WTC11 (cell line): Measurements from ENCODE around the gene MMS22L.

Source experiments
- ATF2 ChIP-seq: sonication (generic); formaldehyde crosslinking; IDR thresholded peaks from 2 replicates; pipeline ENCODE4 v1.8.1; 2022; ENCODE audit warnings: low read depth, missing genetic modification reagents, borderline replicate concordance
- ATF3 ChIP-seq: sonication (generic); formaldehyde crosslinking; conservative IDR thresholded peaks from 2 replicates; pipeline ENCODE4 v1.8.1; 2022; ENCODE audit warnings: mild to moderate bottlenecking, missing genetic modification reagents
- CREB1 ChIP-seq: sonication (generic); formaldehyde crosslinking; IDR thresholded peaks from 2 replicates; pipeline ENCODE4 v1.8.0; 2023; ENCODE audit warnings: mild to moderate bottlenecking, missing genetic modification reagents
- CTCF ChIP-seq: fragments of 200-600 bp; IDR thresholded peaks from 2 replicates; pipeline ENCODE4 v1.8.0; 2022; ENCODE audit warnings: antibody characterized with exemption
- ERG ChIP-seq: fragments of 250-450 bp; sonication (Bioruptor Pico); IDR thresholded peaks from 2 replicates; pipeline ENCODE4 v1.8.0; 2021; ENCODE audit warnings: mild to moderate bottlenecking
- ESRRA ChIP-seq: sonication (generic); formaldehyde crosslinking; IDR thresholded peaks from 2 replicates; pipeline ENCODE4 v1.8.1; 2022; ENCODE audit warnings: mild to moderate bottlenecking, missing genetic modification reagents, borderline replicate concordance
- NFE2L1 ChIP-seq: sonication (generic); formaldehyde crosslinking; IDR thresholded peaks from 2 replicates; pipeline ENCODE4 v1.8.1; 2023; ENCODE audit warnings: missing genetic modification reagents
- NFYB ChIP-seq: sonication (generic); formaldehyde crosslinking; conservative IDR thresholded peaks from 2 replicates; pipeline ENCODE4 v1.8.0; 2022; ENCODE audit warnings: low read depth, missing genetic modification reagents
- PREB ChIP-seq: sonication (generic); formaldehyde crosslinking; IDR thresholded peaks from 2 replicates; pipeline ENCODE4 v1.8.1; 2022; ENCODE audit warnings: mild to moderate bottlenecking, missing genetic modification reagents, moderate library complexity, borderline replicate concordance
- TCF7 ChIP-seq: sonication (generic); formaldehyde crosslinking; IDR thresholded peaks from 2 replicates; pipeline ENCODE4 v1.8.0; 2022; ENCODE audit warnings: mild to moderate bottlenecking, low read depth, missing genetic modification reagents, moderate library complexity
- TEAD4 ChIP-seq: sonication (generic); formaldehyde crosslinking; IDR thresholded peaks from 2 replicates; pipeline ENCODE4 v1.8.0; 2022; ENCODE audit warnings: mild to moderate bottlenecking, missing genetic modification reagents
- USF1 ChIP-seq: sonication (generic); formaldehyde crosslinking; IDR thresholded peaks from 2 replicates; pipeline ENCODE4 v1.8.0; 2022; ENCODE audit warnings: mild to moderate bottlenecking, missing genetic modification reagents
- ZNF121 ChIP-seq: sonication (generic); formaldehyde crosslinking; IDR thresholded peaks from 2 replicates; pipeline ENCODE4 v1.8.0; 2023; ENCODE audit warnings: missing genetic modification reagents

- no peak for TF ChIP-seq CTCF
- TF ChIP-seq NFE2L1 (CRISPR knock-in tag) = no peak
- no peak for TF ChIP-seq ATF2 (CRISPR knock-in tag)
- TF ChIP-seq CREB1 (CRISPR knock-in tag) = no peak
- no peak for TF ChIP-seq ESRRA (CRISPR knock-in tag)
- no peak for TF ChIP-seq PREB (CRISPR knock-in tag)
- TF ChIP-seq ERG (CRISPR knock-in tag) = no peak
- no peak for TF ChIP-seq USF1
- no peak for TF ChIP-seq ATF3 (CRISPR knock-in tag)
- no peak for TF ChIP-seq NFYB (CRISPR knock-in tag)
- TF ChIP-seq ZNF121 (CRISPR knock-in tag) = no peak
- TF ChIP-seq TCF7 (CRISPR knock-in tag) = no peak
- no peak for TF ChIP-seq TEAD4 (CRISPR knock-in tag)
These were observed 190.2 kb downstream of the MMS22L start for GRCh38 chr6:97092673-97093305.
